Urinary bladder (tissue), 4 donors: ENCODE data around the gene SLC1A1. TPM values are rescaled to one million over a fixed set of nuclear protein-coding genes. Genes with fewer than 3 reads are reported as not detected.
"Not testable (repeated sequence)": the region's sequence is repeated elsewhere in the genome, so short reads cannot be mapped to it uniquely, and the experiment has no call there.

Experiments used
- DNase-seq: peaks from one replicate; pipeline ENCODE4 v3.0.0-alpha.2; 2015; ENCODE audit errors: extremely low spot score
- H3K27ac ChIP-seq: one replicate; pipeline ENCODE4 v1.5.1; 2013; ENCODE audit warnings: low read depth, mild to moderate bottlenecking, moderate library complexity
- H3K36me3 ChIP-seq: one replicate; pipeline ENCODE4 v1.6.1; 2013; ENCODE audit warnings: mild to moderate bottlenecking, moderate library complexity; ENCODE audit not compliant: insufficient read depth
- H3K4me1 ChIP-seq: one replicate; pipeline ENCODE4 v1.6.1; 2013; ENCODE audit warnings: mild to moderate bottlenecking, moderate library complexity; ENCODE audit not compliant: insufficient read depth
- H3K4me3 ChIP-seq: one replicate; pipeline ENCODE4 v1.5.1; 2013; ENCODE audit warnings: low read depth, low read length
- WGBS: extraction: QIAGEN DNeasy Blood & Tissue Kit; methylation state at CpG from one replicate; pipeline ENCODE4 v1.1.7; 2013; 5-methylcytosine and 5-hydroxymethylcytosine counted together
- polyA plus RNA-seq: library from polyadenylated mRNA; stranded (reverse); fragments of 200-250 nt; gene quantifications from one replicate; pipeline ENCODE4 v1.2.3, GENCODE V29; 2013
- total RNA-seq: library from RNA; depleted of rRNA; stranded (reverse); fragments of >200 nt; gene quantifications from one replicate; pipeline ENCODE4 v1.2.3, GENCODE V29; 2014
- donor health status: healthy with polysubstance abuse.
- donor health status: healthy.

Gene SLC1A1
- total and polyA plus RNA-seq, 2 donors = 6.9 to 7.0 TPM

DNA sequence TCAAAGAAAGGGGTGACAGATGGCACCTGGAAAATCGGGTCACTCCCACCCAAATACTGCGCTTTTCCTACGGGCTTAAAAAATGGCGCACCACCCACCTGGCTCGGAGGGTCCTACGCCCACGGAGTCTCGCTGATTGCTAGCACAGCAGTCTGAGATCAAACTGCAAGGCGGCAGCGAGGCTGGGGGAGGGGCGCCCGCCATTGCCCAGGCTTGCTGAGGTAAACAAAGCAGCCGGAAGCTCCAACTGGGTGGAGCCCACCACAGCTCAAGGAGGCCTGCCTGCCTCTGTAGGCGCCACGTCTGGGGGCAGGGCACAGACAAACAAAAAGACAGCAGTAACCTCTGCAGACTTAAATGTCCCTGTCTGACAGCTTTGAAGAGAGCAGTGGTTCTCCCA, 115.8 kb downstream of the SLC1A1 start:
- H3K27ac ChIP-seq, H3K4me1 ChIP-seq, DNase-seq, H3K36me3 ChIP-seq, H3K4me3 ChIP-seq: not testable (repeated sequence)
- WGBS = 80% methylated on average over 15 of the region's 15 CpGs

DNA sequence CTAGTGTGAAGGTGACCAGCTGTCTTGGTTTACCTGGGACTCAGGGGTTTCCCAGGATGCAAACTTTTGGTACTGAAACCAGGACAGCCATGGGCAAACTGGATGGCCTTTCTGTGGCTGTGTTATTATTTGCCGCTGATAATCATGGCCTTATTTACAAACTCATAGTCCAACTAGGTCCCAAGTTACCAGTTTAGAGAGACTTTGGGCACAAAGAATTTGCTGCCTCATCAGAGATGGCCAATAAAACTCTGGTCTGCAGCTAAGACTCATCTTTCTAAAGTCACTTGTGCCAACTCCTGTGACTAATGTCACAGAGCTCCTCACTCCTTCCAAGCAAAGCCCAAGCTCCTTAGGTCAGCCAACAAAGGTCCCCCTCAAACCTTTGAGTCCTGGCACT, 124.4 kb downstream of the SLC1A1 start:
- Histone ChIP-seq H3K4me3 (no peak overlapping the region), H3K36me3 (no peaks in the 10 kb centered on the region), H3K4me1 (no peaks in the 10 kb centered on the region), H3K27ac (no peak overlapping the region)
- no peak for DNase-seq
- 94% methylated on average over 1 of the region's 1 CpG for WGBS

DNA sequence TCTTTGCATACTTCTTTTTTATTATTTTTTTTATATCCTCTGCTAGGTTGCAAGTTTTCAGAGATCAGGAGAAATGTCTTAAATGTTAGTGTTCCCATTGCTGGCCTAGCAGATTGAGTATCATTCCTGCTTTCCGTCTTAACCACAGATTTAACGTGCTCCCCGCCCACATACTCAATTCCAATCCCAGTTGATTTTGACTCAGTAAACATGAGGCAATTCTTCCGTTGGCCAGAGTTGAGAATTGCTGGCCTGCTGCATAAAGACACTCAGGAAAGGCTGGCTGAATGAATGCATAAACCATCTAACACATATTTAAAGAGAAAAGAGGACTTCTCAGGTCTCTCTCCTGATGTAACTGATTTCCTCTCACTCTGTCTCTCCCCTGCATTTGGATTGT, 125.0 kb downstream of the SLC1A1 start:
- Histone ChIP-seq H3K4me1 (no peaks in the 10 kb centered on the region), H3K36me3 (no peaks in the 10 kb centered on the region), H3K4me3 (no peak overlapping the region), H3K27ac (no peak overlapping the region)
- DNase-seq = no peak
- WGBS = 43% methylated on average over 4 of the region's 4 CpGs

DNA sequence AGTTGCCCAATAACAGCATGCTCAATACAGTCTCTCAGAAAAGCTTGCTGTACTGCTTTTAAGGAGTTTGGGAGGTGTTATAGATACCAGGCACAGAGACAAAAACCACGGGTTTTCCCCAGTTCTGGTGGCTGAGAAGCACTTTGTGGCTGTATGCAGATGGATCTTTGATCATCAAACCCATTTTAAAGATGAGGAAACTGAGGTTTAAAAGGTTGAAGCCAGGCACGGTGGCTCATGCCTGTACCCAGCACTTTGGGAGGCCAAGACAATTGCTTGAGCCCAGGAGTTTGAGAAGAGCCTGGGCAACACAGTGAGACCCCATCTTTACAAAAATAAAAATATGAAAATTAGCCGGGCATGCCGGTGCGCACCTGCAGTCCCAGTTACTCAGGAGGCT, 125.5 kb downstream of the SLC1A1 start:
- Histone ChIP-seq H3K27ac (no peak overlapping the region), H3K36me3 (no peaks in the 10 kb centered on the region), H3K4me3 (no peak overlapping the region), H3K4me1 (no peaks in the 10 kb centered on the region)
- no peak for DNase-seq
- 94% methylated on average over 5 of the region's 5 CpGs for WGBS

DNA sequence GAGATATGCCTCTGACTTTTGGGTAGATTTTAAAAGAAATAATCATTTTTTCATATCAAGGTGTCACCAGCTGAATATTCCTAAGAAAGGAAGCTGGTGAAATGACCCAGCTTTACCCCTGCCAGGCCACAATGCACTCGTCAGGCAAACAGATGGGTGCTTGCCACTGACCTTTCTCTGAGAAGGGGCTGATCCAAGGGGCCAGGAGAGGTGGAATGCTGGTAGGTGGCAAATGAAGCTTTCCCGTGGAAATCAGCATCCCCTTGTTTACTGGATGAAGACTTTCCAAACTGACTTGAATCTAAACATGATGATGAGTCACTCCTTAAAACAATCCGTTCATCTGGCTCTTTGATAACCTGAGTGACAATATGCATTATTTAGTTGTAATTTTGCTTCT, 127.5 kb downstream of the SLC1A1 start:
- no peaks in the 10 kb centered on the region for H3K36me3 ChIP-seq
- H3K4me1 ChIP-seq = no peaks in the 10 kb centered on the region
- no peak overlapping the region for H3K4me3 ChIP-seq
- 54% methylated on average over 3 of the region's 3 CpGs for WGBS
- H3K27ac ChIP-seq = no peak overlapping the region
- no peak for DNase-seq

DNA sequence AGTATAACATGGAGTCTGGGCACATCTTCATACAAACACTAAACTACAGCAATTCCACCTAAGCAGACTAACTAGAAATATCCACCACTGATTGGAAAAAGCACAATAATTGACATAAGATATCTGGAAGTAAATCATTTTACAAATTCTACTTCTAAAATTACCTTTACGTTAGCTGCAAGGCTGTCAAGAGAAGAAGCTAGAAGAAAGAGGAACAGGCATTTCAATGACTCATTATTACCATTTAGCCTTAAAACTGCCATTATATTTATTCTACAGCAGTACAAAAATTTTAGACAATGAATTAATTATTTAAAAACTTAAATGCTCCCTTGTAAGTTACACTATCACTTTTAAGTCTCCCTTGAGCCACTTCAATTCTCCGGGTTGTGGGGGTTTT, 128.4 kb downstream of the SLC1A1 start:
- no peak overlapping the region for H3K4me3 ChIP-seq
- H3K27ac ChIP-seq = no peak overlapping the region
- H3K4me1 ChIP-seq = no peaks in the 10 kb centered on the region
- no peak for DNase-seq
- WGBS = 91% methylated on average over 2 of the region's 2 CpGs
- no peaks in the 10 kb centered on the region for H3K36me3 ChIP-seq

DNA sequence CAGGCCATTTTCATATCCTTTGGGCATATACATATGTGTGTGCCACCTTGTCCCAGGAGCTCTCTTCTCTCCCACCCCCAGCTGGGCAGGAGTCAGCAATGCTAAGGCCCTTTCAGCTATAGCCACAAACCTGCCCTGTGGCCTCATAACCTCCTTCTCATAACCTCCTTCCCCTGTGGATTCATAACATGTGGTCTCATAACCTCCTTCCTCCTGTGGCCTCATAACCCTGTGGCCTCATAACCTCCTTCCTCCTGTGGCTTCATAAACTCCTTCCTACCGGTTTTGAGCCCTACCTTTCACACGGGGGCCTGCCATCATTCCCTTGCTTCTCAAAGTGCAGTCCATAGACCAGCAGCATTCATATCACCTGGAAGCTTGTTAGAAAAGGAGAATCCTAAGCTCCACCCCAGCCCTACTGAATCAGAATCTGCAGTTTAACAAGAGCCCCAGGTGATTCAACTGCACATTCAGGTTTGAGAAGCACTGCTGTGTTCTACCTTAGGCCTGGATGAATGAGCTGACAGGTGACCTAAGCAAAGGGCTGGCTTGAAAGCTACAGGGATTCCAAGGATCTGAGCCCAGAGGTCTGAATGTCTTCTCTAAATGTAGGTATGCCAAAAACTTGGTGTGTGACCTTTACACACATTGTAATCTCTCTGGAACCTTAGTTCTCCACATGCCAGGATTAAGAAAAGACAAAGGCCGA, 129.9 kb downstream of the SLC1A1 start:
- WGBS = 79% methylated on average over 3 of the region's 3 CpGs
- Histone ChIP-seq H3K36me3 (no peaks in the 10 kb centered on the region), H3K4me3 (no peak overlapping the region), H3K27ac (no peak overlapping the region), H3K4me1 (no peaks in the 10 kb centered on the region)
- no peak for DNase-seq

DNA sequence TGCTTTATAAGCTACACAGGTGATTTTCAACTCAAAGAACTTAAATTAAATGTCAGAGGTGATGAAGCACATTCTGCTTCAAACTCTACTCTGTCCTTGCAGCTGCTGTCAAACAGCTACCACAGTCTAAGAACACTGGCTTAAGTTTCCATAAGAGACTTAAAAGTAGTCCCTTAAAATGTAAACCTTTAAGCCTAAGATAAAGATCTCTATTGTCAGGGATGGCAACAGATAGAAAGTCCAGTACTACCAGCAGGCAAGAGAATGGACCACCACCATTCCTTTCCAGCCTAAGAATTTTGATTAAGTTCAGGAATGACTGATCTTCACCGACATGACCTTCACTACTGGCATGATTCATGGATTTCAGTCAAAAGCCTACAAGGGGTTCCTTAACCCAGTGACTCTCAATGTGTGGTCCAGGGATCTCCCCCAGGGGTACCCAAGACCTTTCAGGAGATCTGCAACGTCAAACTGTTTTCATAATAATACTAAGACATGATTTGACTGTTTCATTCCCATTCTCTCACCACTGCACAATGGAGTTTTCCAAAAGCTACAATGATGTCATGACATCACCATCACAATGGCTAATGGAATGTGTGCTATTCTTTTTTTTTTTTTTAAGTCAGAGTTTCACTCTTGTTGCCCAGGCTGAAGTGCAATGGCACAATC, 130.8 kb downstream of the SLC1A1 start:
- no peaks in the 10 kb centered on the region for H3K4me1 ChIP-seq
- no peak for DNase-seq
- H3K27ac ChIP-seq = no peak overlapping the region
- 61% methylated on average over 2 of the region's 2 CpGs for WGBS
- H3K36me3 ChIP-seq = no peaks in the 10 kb centered on the region
- H3K4me3 ChIP-seq = no peak overlapping the region

DNA sequence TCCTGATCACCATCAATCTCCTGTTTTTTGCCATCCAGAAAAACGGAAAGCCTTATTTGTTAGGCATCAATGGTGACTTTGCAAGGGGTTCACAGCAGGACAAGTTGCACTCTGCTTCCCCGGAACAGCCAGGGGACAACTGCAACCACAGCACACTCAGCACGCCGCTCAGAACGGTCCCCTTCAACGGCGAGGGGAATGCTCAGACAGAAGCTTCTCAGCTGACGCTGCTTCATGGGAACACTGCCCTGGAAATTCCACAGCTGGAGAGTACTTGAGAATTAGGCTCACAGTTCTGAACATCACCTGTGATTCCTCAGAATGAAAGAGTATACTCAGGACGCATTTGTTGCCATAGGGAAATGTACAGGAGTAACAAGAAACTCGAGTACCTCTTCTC, 131.7 kb downstream of the SLC1A1 start:
- Histone ChIP-seq H3K36me3 (peaks cover 2% of the 10 kb centered on the region), H3K4me3 (no peak overlapping the region), H3K4me1 (no peaks in the 10 kb centered on the region), H3K27ac (no peak overlapping the region)
- 83% methylated on average over 10 of the region's 10 CpGs for WGBS
- DNase-seq = no peak

DNA sequence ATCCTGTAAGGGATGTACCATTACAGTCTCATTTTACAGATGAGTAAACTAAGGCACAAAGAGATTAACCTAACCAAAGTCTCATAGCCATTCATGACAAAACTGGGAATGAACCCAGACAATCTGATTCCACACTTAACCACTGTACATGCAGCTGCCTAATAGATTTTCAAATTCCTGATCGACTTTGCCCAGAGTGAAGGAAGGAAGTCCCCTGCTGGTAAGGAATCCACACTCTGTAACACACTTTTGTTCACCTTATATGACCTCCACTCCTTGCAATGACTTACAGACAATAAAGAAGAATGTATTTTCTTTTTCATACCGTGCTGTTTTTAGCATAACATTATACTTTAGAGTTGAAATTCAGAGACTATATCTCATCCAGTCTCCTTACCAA, 140.6 kb downstream of the SLC1A1 start:
- Histone ChIP-seq H3K27ac (no peak overlapping the region), H3K36me3 (peaks cover 2% of the 10 kb centered on the region), H3K4me3 (no peak overlapping the region), H3K4me1 (no peaks in the 10 kb centered on the region)
- DNase-seq = no peak
- WGBS = 54% methylated on average over 2 of the region's 2 CpGs

Other genes with a start within 250 kb of the SLC1A1 start
- gene GLIS3, start 190.4 kb upstream of the SLC1A1 start, total RNA-seq = 27.2 TPM
- 7.4 TPM for gene GLIS3, start 190.4 kb upstream of the SLC1A1 start, polyA plus RNA-seq
- gene PLPP6, start 171.8 kb downstream of the SLC1A1 start, total RNA-seq = 9.3 TPM
- 9.5 TPM for gene PLPP6, start 171.8 kb downstream of the SLC1A1 start, polyA plus RNA-seq
- gene SPATA6L, start 176.0 kb downstream of the SLC1A1 start, total RNA-seq = 5.4 TPM
- gene SPATA6L, start 176.0 kb downstream of the SLC1A1 start, polyA plus RNA-seq = 1.2 TPM
- 23.6 TPM for gene CDC37L1, start 189.1 kb downstream of the SLC1A1 start, total RNA-seq
- gene CDC37L1, start 189.1 kb downstream of the SLC1A1 start, polyA plus RNA-seq = 30.1 TPM